ENCODE results near the gene INO80E. TPM values are rescaled to one million over a fixed set of nuclear protein-coding genes. Genes with fewer than 3 reads are reported as not detected.

INO80E gene
- total RNA-seq, 1 experiment from 2014 or later: 94.1 TPM

- Histone ChIP-seq H4K91ac (ENCODE audit: insufficient read length, low read depth, low read length) (no peak overlapping the region), H3K79me2 (ENCODE audit: insufficient read depth, low read length) (peaks cover 5% of the 10 kb centered on the region; the same call in 1 of the 2 replicates), H3K23me2 (ENCODE audit: insufficient read length, low read depth, low read length, poor library complexity, severe bottlenecking) (peaks cover 14% of the 10 kb centered on the region), H2BK12ac (ENCODE audit: insufficient read length, low read depth, low read length) (no peak overlapping the region), H2BK5ac (ENCODE audit: insufficient read length, low read length) (no peak overlapping the region), H2AK5ac (ENCODE audit: insufficient read length, low read length) (no peak overlapping the region), H4K8ac (replicated peaks; ENCODE audit: insufficient read length, low read depth, low read length) (no peak overlapping the region), H3K4me1 (ENCODE audit: insufficient read depth, low read length) (peaks cover 3% of the 10 kb centered on the region; the same call in 1 of the 2 replicates), H4K5ac (ENCODE audit: insufficient read length, low read depth, low read length) (no peak overlapping the region), H3K4me2 (ENCODE audit: insufficient read depth, insufficient read length, low read length) (no peak overlapping the region), H3K27ac (ENCODE audit: insufficient read length, low read depth, low read length) (no peak overlapping the region), H2BK20ac (ENCODE audit: low read depth, low read length, poor library complexity, severe bottlenecking) (no peak overlapping the region), H2BK120ac (ENCODE audit: low read depth, low read length, poor library complexity, severe bottlenecking) (no peak overlapping the region), H2AFZ (ENCODE audit: low read length) (no peak overlapping the region), H3K4ac (ENCODE audit: low read depth, low read length) (no peak overlapping the region), H3K18ac (ENCODE audit: insufficient read length, low read depth, low read length) (no peak overlapping the region), H3K56ac (ENCODE audit: insufficient read length, low read depth, low read length) (no peak overlapping the region), H3K23ac (ENCODE audit: insufficient read length, low read depth, low read length) (no peak overlapping the region), H3K9me3 (ENCODE audit: control insufficient read depth, low read depth, low read length) (no peaks in the 10 kb centered on the region), H2BK15ac (ENCODE audit: low read depth, low read length) (no peak overlapping the region), H3K27me3 (ENCODE audit: insufficient read depth, low read length) (no peaks in the 10 kb centered on the region), H3K79me1 (ENCODE audit: insufficient read depth, low read depth, low read length, poor library complexity, severe bottlenecking) (peaks cover 7% of the 10 kb centered on the region), H4K20me1 (ENCODE audit: control insufficient read depth, insufficient read depth, insufficient read length) (no peaks in the 10 kb centered on the region), H3K9ac (ENCODE audit: extremely low read depth, insufficient read length, low read length) (no peak overlapping the region), H3K14ac (ENCODE audit: insufficient read depth, low read length) (no peak overlapping the region), H3T11ph (ENCODE audit: low read length) (no peak overlapping the region)
- peak overlapping the region in 2 of 3 experiments; percentile 25; a peak in 2 of 7 replicates for H3K27ac Mint-ChIP-seq
- H3K9me3 Mint-ChIP-seq: no peaks in the 10 kb centered on the region
- no peak overlapping the region for H3K4me3 Mint-ChIP-seq
- peaks cover 29% of the 10 kb centered on the region in 2 experiments for H3K4me1 Mint-ChIP-seq
- DNase-seq: no peak
- peaks cover 36 to 55% (median 51%) of the 10 kb centered on the region in 3 experiments for H3K36me3 Mint-ChIP-seq (ENCODE audit: insufficient read depth in 1 of 3, low read depth in 3 of 3)
- WGBS (ENCODE audit: extremely low coverage, insufficient read length, low lambda C conversion rate): no CpG with 5 or more reads among the region's 9 CpGs
- TF ChIP-seq CTCF (conservative IDR thresholded peaks at IDR 0.05): no peak
- H3K27me3 Mint-ChIP-seq (ENCODE audit: low read depth): no peaks in the 10 kb centered on the region
Observed at GRCh38 chr16:29978564-29979270, 17.3 kb upstream of the INO80E start.
